Thyroid gland (tissue), 4 donors: Measurements from ENCODE around the gene RELL1.

Experiments used
- POLR2A ChIP-seq, 2 donors: fragments of 450-650 bp; IDR thresholded peaks; one replicate each; pipeline ENCODE4 v1.6.1; 2017; ENCODE audit warnings: antibody characterized with exemption in 2 of 2, mild to moderate bottlenecking in 2 of 2, moderate library complexity in 1 of 2
- TF ChIP-seq, protein P1 (sequence below), 6 experiments: fragments of 200-600 bp in 3 of 6; fragments of 450-650 bp in 3 of 6; sonication (generic) in 3 of 6; IDR thresholded peaks; one replicate each; pipeline ENCODE4 v1.5.1; 2016 to 2019; ENCODE audit warnings: antibody characterized with exemption in 6 of 6, mild to moderate bottlenecking in 2 of 6, inconsistent platforms in 1 of 6, moderate library complexity in 1 of 6

DNA sequence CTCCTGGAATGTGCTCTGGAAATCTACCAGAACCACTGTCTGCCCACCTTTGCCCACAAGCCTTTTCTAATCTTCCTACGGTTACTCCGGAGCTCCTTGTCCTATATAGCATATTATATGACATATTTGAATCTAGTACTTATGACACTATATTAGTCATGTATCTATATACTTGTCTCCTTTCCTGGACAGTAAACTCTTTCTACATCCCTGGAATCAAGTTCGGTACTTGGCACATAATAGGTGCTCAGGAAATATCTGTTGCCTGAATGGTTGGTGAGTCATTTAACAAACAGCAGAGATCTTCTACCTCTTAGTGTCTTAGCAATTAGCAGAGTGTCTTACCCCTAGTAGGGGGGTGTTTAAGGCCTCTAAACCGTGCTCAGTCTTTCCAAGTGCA, 123.6 kb downstream of the RELL1 start:
- TF ChIP-seq, protein P1, sequence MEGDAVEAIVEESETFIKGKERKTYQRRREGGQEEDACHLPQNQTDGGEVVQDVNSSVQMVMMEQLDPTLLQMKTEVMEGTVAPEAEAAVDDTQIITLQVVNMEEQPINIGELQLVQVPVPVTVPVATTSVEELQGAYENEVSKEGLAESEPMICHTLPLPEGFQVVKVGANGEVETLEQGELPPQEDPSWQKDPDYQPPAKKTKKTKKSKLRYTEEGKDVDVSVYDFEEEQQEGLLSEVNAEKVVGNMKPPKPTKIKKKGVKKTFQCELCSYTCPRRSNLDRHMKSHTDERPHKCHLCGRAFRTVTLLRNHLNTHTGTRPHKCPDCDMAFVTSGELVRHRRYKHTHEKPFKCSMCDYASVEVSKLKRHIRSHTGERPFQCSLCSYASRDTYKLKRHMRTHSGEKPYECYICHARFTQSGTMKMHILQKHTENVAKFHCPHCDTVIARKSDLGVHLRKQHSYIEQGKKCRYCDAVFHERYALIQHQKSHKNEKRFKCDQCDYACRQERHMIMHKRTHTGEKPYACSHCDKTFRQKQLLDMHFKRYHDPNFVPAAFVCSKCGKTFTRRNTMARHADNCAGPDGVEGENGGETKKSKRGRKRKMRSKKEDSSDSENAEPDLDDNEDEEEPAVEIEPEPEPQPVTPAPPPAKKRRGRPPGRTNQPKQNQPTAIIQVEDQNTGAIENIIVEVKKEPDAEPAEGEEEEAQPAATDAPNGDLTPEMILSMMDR (IDR thresholded peaks at IDR 0.05): no peak
- TF ChIP-seq POLR2A (IDR thresholded peaks at IDR 0.05): no peak
